ENCODE measurements around the gene DAGLB.

DNA sequence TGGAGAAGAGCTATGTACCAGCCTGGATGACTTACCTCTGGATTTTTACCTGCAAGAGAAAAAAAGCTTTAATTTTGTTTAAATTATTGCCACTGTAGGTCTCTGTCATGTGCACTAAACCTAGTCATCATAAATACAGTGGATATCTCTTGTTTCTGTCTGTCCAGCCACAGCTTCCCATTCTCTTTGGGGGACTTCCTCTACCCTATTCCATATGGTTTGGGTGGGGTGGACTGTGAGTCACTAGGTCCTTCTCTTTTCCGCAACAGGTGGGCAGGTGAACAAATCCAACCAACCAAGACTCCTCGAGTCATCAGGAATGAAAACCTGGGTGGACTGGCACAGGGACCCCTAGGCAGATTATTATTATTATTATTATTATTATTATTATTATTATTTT lies 88.0 kb downstream of the DAGLB start:
- TF ChIP-seq EZH2 (IDR thresholded peaks at IDR 0.05; ENCODE audit: insufficient read depth, poor library complexity, severe bottlenecking) (no peak), EZH2phosphoT487 (IDR thresholded peaks at IDR 0.05; ENCODE audit: insufficient read depth, low read depth) (no peak)

Data from GM23248 (cell line).